Measurements from ENCODE around the gene HOXD4. TPM values are rescaled to one million over a fixed set of nuclear protein-coding genes. Genes with fewer than 3 reads are reported as not detected.

The HOXD4 gene
- total RNA-seq, 1 donor from 2014 or later, result 0.97 TPM

GRCh38 chr2:176115883-176116813 is 35.2 kb upstream of the HOXD4 start, which contains the start of gene HOXD10:
Gene HOXD10 (plus strand): TSS chr2:176116778. CDS start chr2:176116834, 56 bp downstream.
- DNase-seq (no peak), ATAC-seq (peak in 1 of 2 donors; percentile 41)
- H3K27ac ChIP-seq, result no peak within 1 kb of the TSS
- H3K27me3 ChIP-seq (ENCODE audit: low read depth), result peaks cover 100% of the 10 kb centered on the region
- intact Hi-C loops (cut with DNase I), result no loop called here
- no peaks in the 10 kb centered on the region for H3K9me3 ChIP-seq
- no peaks in the 10 kb centered on the region for H3K36me3 ChIP-seq
- no peak within 1 kb of the TSS for H3K4me3 ChIP-seq
- no peaks in the 10 kb centered on the region for H3K4me1 ChIP-seq
- TF ChIP-seq CTCF (IDR thresholded peaks at IDR 0.05), result no peak

DNA sequence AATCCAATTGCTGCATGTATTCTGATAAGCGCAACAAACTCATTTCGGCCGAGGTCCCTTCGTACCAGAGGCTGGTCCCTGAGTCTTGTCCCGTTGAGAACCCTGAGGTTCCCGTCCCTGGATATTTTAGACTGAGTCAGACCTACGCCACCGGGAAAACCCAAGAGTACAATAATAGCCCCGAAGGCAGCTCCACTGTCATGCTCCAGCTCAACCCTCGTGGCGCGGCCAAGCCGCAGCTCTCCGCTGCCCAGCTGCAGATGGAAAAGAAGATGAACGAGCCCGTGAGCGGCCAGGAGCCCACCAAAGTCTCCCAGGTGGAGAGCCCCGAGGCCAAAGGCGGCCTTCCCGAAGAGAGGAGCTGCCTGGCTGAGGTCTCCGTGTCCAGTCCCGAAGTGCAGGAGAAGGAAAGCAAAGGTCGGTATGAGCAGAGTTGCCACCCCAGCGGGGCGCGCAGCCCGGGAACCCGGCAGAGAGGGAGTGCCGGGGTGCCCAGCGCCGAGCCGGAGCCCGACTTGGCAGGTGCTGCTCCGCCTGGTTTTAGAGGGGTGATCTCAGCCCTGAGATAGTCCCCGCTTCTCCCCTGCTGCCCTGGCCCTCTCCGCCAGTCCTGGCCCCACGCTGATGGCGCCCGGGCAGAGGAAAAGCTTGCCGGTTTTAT is 34.1 kb upstream of the HOXD4 start:
- Histone ChIP-seq H3K4me3 (no peak overlapping the region), H3K9me3 (no peaks in the 10 kb centered on the region), H3K27me3 (ENCODE audit: low read depth) (peaks cover 100% of the 10 kb centered on the region), H3K27ac (no peak overlapping the region), H3K4me1 (peaks cover 2% of the 10 kb centered on the region), H3K36me3 (no peaks in the 10 kb centered on the region)
- TF ChIP-seq CTCF (IDR thresholded peaks at IDR 0.05), result no peak
- ATAC-seq, result no peak
- DNase-seq, result no peak
- intact Hi-C loops (cut with DNase I), result no loop called here

DNA sequence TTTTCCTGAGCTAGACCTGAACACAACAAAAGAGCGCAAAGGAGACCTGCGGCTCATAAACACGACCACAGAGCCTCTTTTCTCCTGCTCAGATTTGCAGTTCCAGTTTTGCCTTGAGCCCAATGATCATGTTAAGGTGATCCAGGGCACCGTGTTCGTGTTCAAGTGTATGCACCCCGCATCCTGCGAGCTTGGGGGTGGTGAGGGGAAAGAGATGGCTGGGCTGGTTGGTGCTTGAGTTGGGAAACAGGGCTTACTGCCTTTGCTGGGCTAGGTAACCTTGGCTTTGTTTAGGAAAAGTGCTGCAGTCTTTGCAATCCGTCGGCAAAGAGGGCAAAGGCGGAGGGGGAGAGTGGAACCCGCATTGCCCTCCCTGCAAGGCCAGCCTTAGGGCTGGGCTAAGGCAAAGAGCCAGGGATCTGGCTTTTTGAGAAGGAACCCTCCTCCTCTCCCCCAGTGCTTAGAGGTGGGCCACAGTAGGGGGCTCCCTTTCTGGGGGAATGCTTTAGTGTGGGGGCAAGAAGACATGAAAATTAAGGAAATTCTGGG is 33.5 kb upstream of the HOXD4 start:
- no peaks in the 10 kb centered on the region for H3K9me3 ChIP-seq
- no peak for ATAC-seq
- peaks cover 100% of the 10 kb centered on the region for H3K27me3 ChIP-seq (ENCODE audit: low read depth)
- H3K36me3 ChIP-seq, result no peaks in the 10 kb centered on the region
- no peak overlapping the region for H3K27ac ChIP-seq
- TF ChIP-seq CTCF (IDR thresholded peaks at IDR 0.05), result no peak
- peaks cover 8% of the 10 kb centered on the region for H3K4me1 ChIP-seq
- DNase-seq, result no peak
- intact Hi-C loops (cut with DNase I), result no loop called here
- H3K4me3 ChIP-seq, result no peak overlapping the region

DNA sequence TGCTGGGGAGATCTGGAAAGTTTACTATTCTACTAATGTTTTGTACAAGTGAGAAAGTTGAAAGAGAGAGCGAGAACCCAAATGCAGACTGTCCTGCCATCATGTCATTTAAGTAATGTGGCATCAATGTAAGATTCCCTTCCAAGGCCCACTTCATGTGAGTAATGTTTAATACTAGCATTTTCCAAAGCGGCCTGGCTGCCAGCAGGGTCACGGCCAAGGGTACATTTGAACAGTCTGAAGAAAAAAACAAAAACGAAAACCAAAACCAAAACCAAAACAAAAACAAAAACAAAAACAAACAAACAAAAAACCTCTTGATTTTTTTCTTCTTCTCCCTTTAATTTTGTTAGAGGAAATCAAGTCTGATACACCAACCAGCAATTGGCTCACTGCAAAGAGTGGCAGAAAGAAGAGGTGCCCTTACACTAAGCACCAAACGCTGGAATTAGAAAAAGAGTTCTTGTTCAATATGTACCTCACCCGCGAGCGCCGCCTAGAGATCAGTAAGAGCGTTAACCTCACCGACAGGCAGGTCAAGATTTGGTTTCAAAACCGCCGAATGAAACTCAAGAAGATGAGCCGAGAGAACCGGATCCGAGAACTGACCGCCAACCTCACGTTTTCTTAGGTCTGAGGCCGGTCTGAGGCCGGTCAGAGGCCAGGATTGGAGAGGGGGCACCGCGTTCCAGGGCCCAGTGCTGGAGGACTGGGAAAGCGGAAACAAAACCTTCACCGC is 32.6 kb upstream of the HOXD4 start:
- intact Hi-C loops (cut with DNase I), result no loop called here
- H3K36me3 ChIP-seq, result no peaks in the 10 kb centered on the region
- H3K4me3 ChIP-seq, result no peak overlapping the region
- no peak overlapping the region for H3K27ac ChIP-seq
- H3K9me3 ChIP-seq, result no peaks in the 10 kb centered on the region
- H3K4me1 ChIP-seq, result peaks cover 13% of the 10 kb centered on the region
- no peak for DNase-seq
- peaks cover 100% of the 10 kb centered on the region for H3K27me3 ChIP-seq (ENCODE audit: low read depth)
- no peak for ATAC-seq
- TF ChIP-seq CTCF (IDR thresholded peaks at IDR 0.05), result no peak

Data from lower lobe of right lung (tissue), 2 donors.